SK-N-SH treated with all-trans-retinoic acid at 6 μM for 48 hours (cell line): ENCODE measurements around the gene C1QTNF5.

Experiments used
- ARNTL ChIP-seq: fragments of 450-650 bp; formaldehyde crosslinking; IDR thresholded peaks from 2 replicates; pipeline ENCODE4 v1.5.0; 2020; ENCODE audit warnings: low read depth, mild to moderate bottlenecking, moderate library complexity, borderline replicate concordance
- ISL1 ChIP-seq: fragments of 250-450 bp; sonication (Bioruptor Pico); IDR thresholded peaks from 2 replicates; pipeline ENCODE4 v2.1.2; 2022; ENCODE audit warnings: mild to moderate bottlenecking, moderate library complexity

- TF ChIP-seq ISL1 (no peak), ARNTL (no peak)
Measured at GRCh38 chr11:119290894-119291497, 49.7 kb downstream of the C1QTNF5 start.
